Endometrium (tissue), 2 donors: ENCODE data around the gene SLC7A1.

Experiments
- FAIRE-seq: peaks from 2 replicates; lab custom pipeline; 2012; peaks lifted over from hg19 to GRCh38; lab: Jason Lieb, UNC
- donor health status: control.
- donor health status: control.

Gene SLC7A1

DNA sequence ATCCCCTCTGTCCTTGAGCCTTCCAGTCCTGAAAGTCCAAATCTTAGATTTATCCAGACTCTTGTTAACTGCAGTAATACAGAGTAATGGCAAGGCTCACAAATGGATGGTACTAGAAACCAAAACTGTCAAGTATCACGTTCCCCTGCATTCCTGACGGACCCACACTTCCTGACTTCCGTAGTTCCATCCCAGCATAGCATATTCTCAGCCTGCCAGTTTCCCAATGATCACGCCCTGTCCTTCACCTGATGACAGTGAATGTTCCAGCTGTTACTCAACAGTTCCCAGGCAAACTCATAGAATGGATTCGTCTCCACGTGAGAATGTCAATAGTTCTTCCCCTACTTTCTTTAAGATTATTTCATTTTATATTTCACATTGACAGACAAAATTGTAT, 33.6 kb downstream of the SLC7A1 start:
- no peak for FAIRE-seq

DNA sequence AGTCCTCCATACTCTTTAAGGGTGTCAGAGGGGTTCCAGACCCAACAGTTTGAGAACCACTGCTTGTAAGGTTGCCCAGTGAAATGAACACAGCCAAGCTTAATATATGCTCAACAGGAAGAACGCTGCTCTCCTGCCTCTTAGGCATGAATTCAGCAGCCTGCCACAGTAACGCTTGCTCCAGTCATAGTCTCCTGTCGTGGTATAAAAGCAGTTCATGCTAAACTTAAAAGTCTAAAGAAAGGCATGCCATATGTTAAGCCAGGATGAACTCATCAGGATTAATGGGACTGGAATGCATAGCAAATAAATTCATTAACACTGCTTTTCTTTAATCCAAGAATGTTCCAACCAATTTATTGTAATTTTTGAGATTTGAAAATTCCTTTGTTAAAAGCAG, 38.7 kb downstream of the SLC7A1 start:
- FAIRE-seq = no peak

DNA sequence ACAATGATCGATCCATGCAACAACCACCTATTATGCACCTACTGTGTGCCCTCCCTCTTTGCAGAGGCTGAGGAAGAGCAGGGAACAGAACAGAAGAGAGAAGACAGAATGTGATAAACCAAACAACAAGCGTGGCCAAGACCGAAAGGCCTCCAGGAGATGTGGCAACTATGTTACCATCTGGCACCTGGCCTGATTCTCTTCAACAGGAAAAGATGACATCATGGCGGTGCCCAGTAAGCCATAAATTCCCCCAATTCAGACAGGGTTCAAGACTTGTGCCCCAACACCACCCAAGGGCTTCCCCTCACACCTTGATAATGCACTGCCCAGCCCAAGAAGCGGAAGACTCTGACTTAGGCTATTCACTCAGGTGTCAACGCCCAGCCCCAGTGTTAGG, 44.3 kb downstream of the SLC7A1 start:
- FAIRE-seq = no peak

DNA sequence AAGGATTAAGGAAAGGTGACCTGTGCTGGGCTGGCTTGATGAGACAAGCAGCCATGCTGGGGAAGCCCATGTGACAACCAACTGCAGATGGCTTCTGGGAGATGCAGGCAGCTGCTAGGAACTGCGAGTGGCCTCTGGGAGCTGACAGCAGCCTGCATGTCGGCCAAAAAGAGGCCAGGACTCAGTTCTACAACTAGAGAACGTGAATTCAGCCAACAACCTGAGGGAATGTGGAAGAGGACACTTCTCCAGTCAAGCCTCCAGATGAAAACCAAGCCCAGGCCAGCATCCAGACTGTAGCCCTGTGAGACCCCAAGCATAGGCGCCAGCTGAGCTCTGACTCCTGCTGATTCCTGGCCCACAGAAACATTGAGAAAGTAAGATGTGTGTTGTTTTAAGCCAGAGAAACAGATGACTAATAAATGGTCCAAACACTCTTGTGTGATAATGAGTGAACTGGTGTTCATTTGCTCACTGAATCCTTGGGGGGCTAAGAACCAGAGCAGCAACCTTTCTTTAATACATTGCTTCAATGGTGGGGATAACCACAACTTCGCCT, 45.0 kb downstream of the SLC7A1 start:
- FAIRE-seq = no peak

DNA sequence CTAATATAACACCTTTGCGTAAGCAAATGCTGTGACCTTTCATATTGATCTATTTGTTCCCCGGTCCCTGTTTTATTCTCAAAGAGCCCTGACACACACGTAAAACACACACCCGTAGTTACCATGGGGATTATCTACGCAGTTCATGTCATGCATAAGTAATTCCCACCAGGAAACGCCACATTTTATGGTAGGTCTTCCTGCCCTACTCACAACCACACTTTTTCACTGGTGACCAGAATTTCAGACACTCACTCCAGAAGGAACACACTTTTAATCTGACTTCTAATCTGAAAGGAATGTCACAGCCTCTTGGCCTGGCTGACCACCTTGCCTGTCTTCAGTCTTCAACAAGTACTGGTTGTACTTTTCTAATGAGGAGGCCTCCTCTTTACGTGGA, 46.8 kb downstream of the SLC7A1 start:
- FAIRE-seq = no peak

DNA sequence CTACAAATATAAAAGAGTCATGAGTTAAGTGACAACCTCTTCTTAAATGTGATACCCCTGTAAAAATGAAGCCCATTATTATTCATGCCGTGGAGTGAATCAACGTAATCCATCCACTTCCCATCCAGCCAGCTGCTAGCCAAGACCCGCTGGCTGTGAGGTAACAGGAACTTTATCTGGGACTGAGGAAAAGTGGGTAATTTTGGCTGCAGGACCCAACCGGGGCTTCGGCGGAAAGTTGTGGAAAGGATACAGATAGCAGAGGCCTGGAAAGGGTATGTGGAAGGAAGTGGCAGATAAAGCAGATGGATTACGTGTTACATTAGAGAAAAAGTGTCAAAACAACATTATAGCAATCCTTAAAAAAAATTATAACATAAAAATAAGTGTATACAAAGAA, 48.3 kb downstream of the SLC7A1 start:
- FAIRE-seq = no peak

DNA sequence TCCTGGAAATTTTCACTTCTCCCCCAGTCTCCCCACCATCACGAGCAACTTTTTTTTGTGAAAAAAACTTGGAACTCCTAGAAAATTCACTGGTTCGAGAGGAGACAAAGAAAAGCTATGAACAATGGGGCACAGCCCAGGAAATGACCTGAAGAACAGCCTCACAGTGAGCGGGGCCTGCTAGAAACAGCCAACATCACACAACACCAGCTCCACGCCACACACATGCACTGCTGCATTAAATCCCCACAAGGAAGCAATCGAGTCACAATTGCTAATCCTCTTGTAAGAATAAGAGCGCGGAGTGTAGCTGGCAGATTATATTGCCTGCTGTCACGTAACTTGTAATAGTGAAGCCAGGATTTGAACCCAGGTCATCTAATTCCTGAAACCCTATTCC, 48.8 kb downstream of the SLC7A1 start:
- FAIRE-seq = no peak

DNA sequence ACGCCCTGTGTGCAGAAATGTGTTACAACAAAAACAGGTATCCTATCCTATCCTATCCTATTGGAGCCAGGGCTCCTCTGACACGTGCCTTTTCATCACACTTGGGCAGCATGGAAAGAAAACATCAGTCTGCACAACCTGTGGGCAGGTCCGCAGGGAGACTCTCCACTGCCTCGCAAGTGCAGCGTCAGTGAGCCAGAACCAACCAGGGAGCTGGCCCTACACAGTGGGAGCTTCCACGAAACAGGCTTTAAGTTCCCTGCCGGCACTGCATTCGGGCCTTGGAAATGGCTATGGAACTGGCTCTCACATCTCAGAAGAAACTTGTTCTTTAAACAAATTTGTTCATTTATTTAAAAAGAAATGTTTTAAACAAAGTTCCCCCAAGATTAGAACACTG, 49.5 kb downstream of the SLC7A1 start:
- FAIRE-seq = no peak

DNA sequence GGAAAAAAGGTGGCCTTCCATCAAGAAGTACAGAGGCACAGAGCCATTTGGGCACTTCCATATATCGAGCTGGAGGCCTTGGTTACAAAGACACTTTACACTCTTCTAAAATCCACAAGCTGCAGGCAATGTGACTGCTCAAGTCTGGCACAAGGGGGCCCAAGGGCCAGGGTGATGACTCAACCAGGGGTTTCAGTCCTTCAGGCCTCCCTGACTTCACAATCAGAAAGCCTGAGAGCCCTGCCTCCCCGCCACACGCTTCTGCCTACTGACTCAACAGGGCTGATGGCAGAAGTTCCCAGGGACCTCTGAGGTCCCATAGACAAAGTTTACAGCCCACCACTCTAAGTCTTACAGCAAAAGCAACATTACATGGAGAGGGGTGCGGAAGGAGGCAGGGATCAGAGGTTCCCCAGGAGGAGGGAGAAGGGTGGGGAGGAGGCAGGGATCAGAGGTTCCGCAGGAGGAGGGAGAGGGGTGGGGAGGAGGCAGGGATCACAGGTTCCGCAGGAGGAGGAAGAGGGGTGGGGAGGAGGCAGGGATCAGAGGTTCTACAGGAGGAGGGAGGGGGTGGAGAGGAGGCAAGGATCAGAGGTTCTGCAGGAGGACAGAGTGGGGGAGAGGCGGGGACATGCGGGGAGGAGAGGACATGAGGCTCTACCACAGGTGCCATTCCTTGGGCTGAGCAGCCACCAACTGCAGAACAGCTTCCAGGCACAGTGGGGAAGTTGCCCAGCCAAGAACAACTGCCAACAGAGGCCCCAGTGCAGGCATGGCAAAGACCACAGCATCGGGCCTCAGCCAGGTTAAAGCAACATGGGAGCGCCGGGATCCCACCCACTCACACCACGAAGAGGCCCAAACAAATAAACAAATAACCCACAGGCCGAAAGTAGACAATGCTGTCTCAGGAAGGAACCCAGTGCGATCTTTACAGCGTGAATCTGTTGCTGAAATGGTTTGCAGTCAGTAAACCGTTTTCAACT, 52.0 kb downstream of the SLC7A1 start:
- FAIRE-seq = no peak

DNA sequence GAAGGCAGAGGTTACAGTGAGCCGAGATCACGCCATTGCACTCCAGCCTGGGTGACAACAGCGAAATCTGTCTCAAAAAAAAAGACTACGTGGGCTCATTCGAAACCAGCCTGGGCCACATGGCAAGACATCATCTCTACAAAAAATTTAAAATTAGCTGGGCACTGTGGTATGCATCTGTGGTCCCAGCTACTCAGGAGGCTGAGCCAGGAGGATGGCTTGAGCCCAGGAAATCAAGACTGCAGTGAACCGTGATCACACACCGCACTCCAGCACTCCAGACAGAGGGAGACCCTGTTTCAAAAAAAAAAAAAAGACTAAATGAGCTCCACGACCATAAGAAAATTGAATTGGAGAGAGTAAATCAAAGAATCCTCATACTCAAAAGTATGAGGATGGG, 53.1 kb downstream of the SLC7A1 start:
- FAIRE-seq = no peak

DNA sequence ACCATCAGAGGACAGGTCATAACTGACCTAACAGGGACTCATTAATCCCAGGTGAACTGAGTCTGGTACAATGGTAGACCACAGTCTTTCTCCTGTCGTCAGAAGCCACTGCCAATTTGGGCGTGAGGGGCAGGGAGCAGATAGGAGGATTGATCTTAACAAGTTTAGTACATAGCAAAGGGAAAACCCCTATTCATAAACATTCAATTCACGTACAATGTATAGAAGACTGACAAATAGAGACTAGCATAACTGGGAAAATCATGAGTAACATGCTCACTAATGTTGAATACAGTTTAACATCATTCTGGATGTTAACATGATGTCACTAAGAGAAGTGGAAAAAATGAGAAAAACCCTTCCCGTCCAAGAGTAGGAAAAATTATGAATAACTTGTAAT, 54.1 kb downstream of the SLC7A1 start:
- no peak for FAIRE-seq

DNA sequence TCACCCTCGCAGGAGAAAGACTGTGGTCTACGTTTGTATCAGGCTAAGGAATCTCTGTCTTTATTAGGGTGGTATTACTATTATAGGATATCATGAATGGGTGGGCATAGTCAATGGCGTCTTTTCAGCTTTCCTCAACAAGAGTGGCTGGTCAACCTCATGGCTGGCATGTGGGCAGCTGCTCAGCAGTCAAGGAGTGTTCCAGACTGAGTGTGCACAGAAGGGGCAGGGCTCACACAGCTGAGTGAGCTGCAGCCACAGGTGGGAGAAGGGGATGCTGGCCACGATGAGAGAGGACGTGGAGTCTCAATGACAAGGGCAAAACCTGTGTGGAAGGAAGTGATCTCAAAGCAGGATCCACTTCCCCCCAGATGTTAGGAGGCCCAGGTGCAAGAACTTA, 54.7 kb downstream of the SLC7A1 start:
- FAIRE-seq = no peak

DNA sequence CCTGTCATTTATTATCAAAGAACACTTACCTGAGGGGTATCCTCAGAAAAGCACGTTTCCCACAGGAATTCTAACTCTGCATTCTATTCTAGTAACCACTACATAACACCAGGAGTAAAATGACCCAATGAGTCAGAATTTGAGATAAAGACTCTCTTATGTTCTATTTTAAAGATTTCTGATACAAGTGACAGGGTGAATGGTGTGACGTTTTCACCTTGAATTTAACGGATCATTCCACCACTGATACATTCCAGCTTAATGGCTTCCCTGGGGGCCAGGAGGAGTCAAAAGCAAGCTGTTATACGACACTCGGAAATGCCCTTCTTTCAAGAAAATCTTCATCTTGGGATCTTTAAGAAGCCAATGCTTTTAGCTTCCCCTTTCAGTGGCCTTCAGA, 55.2 kb downstream of the SLC7A1 start:
- no peak for FAIRE-seq

DNA sequence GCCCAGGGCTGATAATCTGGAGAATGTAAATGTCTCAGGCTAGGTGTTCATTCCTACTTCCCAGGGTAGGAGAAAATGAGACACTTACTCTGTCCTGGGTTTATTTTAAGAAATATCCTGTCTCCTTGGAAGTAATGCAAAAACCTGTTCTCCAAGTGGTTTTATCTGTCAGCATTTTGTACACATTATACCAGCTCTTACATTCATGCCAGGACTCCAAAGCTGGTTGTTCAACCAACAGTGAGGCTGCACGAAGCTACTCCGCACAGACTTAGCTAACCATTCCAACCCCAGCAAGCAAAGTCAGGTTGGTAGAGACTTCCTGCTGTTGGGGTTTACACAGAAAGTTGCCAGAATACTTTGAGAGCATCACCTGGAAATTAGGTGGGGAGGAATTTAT, 55.6 kb downstream of the SLC7A1 start:
- FAIRE-seq = no peak

DNA sequence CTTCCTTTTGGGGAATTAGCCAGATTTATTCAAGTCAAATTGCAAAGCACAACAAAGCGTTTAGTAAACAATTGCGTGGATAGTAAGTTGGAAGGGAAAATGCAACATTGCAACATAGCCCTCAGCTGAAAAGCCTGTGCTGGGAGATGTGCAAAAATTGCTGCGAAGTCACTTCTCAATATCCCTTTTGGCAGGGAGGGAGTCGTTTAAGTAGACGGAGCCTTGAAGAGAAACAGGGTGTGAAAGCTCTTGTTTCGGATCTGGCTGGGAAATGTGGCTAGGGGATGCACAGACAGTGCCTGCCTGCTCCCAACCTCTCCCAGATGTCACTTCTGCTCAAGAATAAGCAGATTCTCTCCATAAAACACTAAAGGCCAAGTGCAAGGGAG, 56.8 kb downstream of the SLC7A1 start:
- no peak for FAIRE-seq

DNA sequence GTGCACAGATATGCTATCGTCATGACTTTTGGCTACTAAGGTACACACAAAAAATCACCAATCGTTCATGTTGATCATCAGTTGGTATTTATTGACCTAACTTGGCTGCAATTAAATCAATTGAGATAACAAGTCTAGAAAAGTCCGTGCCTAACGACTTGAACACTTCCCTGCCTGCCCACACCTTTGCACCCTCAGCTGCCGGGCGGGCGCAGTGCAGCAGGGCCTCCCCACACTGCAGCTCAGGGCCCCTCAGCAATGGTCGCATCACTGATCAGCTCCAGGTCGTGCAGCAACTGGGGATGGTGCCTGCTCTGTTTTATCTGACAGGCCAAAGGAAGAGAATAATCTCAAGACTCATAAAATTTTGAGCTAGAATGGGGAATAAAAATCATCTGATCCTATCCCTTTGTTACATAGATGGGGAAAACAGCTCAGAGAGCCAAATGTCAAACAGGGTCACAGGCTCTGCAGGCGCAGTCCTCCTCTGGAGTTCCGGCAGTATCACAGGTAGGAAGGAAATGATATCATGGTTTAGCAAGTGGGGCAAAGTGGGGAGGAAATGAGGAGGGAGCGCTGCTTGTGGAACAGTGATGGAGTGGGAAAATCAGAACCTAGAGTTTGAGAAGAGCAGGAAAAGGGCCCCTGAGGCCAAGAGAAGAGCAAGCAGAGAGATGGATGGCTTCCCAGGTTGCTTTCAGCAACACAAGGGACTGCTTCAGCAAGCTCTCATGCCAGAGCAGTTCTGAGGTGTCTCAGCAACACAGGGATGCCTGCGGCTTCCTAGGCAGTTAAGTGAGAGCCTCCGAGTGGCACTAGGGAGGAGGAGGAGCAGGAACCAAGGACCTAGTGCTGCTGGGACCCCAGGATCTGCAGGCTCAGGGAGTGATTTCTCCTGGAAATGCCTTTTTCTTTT, 57.5 kb downstream of the SLC7A1 start:
- FAIRE-seq = no peak

DNA sequence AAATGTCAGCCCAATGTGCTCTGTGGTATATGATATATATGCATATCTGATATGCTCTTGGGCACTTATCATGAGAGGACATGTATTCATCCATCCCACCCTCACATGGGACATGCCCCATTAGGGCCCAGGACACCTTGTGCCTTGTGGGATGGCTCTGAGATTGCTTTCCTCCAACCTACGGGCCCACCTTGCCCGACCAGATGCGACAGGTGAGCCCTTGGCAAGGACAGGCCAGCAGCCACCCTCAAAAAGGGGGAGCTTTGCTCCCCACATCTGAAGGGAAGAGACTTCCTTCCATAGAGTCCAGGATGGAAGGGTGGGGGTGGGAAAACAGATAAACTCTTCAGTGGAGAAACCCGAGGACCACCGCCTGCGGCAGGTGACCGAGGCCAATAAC, 58.6 kb downstream of the SLC7A1 start:
- FAIRE-seq = no peak

DNA sequence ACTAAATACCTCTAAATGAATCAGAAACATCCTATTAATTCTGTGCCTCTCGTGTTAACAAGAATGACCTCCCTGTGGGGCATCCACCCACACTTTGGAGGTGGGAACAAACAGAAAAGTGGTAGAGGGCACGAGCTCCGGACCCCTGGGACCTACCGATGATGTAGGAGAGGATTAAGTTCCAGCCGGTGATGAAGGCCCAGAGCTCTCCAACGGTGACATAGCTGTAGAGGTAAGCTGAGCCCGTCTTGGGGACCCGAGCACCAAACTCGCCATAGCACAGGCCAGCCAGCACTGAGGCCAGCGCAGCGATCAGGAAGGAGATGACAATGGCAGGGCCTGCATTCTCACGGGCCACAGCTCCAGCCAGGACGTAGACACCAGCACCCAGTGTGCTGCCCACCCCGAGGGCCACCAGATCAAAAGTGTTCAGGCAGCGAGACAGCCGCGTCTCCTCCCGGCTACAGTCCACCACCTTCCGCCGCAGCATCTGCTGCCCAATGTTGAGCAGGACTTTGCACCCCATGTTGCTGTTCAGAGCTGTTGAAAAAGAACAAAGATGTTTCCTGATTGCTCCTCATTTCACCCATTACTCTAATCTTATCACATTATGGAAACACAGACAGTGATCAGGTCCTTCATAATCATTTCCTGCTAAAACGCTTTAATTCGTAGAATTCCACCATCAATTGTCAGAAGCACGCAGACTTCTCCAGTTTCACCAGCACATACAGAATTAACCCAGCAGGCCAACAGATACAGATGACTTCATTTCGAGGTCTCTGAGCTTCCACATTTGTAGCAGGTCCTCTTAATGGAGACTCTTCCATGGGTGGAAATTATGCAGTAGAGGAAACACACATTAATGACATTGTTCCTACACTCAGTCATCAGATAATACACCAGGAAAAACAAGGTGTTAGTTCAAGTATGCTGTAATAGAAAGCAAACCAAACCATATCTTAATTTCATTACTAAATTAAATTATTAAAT, 59.5 kb downstream of the SLC7A1 start:
- FAIRE-seq = no peak

DNA sequence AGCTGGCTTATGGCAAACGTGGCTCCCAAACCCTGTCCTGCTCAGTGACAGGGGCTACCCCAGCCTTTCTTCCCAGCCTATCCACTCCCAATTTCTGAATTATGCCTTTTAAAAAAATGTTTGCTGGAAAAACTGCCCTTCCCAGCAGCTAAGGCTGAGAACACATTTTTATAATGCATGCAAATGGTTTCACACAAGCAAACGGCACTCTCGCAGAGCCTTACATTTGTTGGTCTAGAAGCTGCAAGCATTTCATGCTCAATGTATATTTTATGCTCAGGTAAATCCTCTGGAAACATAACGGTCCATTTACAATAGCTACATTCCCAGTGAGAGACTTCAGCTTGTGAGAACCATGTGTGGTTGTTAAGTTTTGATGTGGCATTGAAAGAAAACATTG, 61.4 kb downstream of the SLC7A1 start:
- FAIRE-seq = no peak

DNA sequence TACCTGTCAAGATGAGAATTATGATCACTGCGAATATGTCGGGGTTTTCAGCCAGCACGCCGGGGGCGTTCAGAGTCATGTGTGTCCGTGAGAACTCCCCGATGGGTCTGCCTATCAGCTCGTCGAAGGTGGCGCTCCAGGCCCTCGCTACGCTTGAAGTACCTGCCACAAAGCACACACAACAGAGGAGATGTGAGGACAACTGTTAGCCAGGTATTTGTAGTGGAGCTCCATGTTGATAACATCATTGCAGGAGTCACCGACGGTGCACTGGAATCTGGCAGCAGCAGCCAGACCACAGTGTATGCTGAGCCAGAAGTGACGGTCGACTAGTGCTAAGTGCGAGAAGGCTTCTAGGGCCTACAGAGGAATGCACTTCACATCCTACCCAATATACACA, 62.7 kb downstream of the SLC7A1 start:
- no peak for FAIRE-seq

DNA sequence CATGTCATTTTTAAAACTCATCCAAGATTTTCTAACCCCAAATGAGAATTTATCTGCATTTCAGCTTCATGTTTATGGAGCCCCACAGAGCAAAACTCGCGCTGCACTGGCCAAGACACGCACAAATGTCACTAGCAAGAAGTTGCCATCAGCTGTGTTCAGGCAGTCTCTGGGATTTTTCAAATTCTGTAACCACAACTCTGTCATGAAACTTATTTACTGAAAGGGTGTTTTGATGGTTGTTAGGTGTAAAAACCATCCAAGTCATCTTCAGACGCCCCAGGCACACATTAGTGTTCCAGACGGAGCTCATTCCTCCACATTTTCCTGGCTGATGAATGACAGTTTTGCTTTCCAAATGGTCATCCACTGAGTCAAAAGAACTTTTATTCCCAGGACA, 63.4 kb downstream of the SLC7A1 start:
- no peak for FAIRE-seq

DNA sequence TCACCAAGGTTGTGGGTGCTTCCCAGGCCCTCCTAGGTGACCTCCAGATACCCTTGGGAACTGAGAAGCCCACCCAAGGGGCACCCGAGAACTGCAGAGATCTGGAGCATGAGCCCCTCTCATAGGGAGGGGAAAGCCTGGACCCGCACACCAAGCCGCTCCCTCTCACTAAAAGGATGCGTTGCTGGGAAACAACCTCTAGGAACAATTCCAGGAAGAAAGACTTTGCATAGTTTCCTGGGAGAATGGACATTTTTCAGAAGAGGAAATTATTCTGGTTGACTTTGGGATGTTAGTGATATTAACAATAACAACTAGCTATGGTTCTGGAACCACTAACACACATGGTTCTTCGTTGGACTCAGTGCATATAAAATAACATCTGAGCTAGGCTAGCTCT, 64.6 kb downstream of the SLC7A1 start:
- FAIRE-seq = no peak
